ENCODE measurements around the gene SLC23A2.
A peak's percentile ranks its signal among the peaks of the same experiment; 100 is the strongest.

Gene SLC23A2

DNA sequence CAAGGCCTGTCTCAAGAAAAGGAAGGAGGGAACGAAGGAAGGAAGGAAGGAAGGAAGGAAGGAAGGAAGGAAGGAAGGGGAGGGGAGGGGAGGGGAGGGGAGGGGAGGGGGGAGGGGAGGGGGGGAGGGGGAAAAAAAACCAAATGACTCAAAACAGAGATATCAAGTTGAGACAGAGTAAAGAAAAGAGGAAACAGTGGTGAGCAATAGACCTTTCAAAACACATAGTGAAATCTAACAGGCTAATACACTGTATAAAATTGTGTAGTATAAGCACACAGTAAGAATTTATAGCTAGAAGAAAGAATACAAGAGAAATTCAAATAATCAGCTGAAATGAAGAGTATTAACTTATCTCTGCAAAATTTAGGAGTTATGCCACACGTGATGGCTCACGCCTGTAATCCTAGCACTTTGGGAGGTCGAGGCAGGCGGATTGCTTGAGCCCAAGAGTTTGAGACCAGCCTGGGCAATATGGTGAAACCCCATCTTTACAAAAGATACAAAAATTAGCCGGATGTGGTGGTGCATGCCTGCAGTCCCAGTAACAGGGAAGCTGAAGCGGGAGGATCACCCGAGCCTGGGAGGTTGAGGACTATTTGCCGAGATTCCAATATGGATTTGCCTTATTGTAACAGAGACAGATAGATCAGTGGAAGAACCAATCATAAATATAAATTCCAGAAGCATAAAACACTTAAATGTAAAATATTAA, 156.4 kb downstream of the SLC23A2 start:
- no peak for DNase-seq (ENCODE audit: low read depth)

DNA sequence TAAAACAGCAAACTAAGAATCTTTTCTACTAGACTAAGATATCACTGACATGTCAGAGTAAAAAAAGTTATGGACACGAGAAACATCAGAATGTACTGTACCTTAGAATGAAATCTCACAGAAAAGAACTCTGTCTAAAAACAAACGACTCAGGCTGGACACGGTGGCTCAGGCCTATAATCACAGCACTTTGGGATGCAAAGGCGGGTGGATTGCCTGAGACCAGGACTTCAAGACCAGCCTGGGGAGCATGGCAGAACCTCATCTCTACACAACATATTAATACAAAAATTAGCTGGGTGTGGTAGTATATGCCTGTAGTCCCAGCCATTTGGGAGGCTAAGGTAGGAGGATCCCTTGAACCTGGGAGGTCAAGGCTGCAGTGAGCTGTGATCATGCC, 157.0 kb downstream of the SLC23A2 start:
- no peak for DNase-seq (ENCODE audit: low read depth)

DNA sequence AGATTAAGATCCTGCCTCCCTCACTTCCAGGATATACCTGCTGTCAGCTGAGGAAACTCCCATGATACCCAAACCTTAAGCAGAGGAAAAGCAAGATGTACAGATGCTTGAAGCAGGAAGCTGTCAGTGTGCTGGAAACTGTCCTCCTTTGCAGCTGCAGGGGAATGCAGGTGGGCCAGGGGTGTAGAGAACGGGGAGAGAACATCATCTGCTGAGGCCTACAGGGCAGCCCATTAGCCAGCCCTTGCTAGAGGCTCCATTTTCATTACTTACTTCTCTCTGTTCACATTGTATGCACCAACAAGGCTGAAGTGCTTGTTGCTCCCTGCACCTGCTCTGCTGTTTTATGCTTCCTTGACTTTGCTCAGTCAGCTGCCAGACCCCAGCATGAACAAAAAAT, 160.5 kb downstream of the SLC23A2 start:
- no peak for DNase-seq (ENCODE audit: low read depth)

DNA sequence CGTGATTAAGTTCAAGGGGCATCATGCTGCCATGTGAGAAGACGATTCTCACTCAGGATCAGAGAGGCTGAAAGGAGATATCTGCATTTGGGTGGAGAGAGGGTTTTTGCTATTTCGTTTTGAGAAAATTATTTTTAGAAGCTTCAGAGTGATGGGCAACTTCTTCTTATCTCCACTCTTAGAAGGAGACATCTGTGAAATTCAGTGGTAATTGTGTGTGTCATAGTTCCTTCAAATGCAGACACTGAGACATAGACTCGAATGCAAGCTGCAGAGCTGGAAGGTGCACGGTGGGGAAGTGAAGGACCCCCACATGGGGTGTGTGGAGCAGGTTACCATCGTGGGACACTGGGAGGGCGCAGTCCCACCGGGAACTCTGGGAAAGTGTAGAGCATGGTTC, 162.8 kb downstream of the SLC23A2 start:
- no peak for DNase-seq (ENCODE audit: low read depth)

GRCh38 chr20:4837760-4838159, 163.6 kb downstream of the SLC23A2 start:
- no peak for DNase-seq (ENCODE audit: low read depth)

- no peak for DNase-seq (ENCODE audit: low read depth)
Measured at GRCh38 chr20:4836935-4837334, 164.4 kb downstream of the SLC23A2 start.

GRCh38 chr20:4836473-4836872, 164.8 kb downstream of the SLC23A2 start:
- no peak for DNase-seq (ENCODE audit: low read depth)

- no peak for DNase-seq (ENCODE audit: low read depth)
Measured at GRCh38 chr20:4835244-4836177, 165.8 kb downstream of the SLC23A2 start.

- DNase-seq (ENCODE audit: low read depth): no peak
Measured at GRCh38 chr20:4833074-4833728, 168.1 kb downstream of the SLC23A2 start.

DNA sequence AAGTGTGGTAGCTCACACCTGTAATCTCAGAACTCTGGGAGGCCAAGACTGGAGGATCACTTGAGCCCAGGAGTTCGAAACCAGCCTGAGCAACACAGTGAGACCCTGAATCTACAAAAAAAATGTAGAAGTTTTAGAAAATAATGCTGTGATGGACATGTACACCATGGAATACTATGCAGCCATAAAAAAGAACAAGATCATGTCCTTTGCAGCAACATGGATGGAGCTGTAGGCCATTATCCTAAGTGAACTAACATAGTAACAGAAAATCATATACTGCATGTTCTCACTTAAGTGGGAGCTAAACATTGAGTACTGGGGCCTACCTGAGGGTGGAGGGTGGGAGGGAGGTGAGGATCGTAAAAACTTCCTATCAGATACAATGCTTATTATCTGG, 168.8 kb downstream of the SLC23A2 start:
- no peak for DNase-seq (ENCODE audit: low read depth)

DNA sequence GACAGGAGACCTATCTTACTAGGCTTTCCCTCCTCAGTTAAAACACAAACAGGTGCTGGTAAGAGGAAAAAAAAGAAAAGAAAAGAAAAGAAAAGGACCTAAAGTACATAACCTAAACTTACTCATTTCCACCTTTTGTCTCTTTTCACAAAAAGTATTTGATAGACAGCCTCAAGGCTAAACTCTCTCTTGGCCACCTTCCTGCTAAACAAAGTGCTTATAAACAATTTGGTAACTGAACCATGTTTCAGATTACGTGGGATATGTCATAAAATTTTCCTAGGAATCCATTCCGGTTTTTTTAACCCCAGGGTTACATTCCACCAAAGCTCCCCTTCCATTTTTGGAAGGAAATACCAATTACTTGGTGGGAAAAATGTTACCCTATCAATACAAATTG, 170.6 kb downstream of the SLC23A2 start:
- peak; percentile 18 for DNase-seq (ENCODE audit: low read depth)

- DNase-seq (ENCODE audit: low read depth): no peak
Measured at GRCh38 chr20:4830259-4830658, 171.1 kb downstream of the SLC23A2 start.

- no peak for DNase-seq (ENCODE audit: low read depth)
Measured at GRCh38 chr20:4829514-4830215, 171.6 kb downstream of the SLC23A2 start.

GRCh38 chr20:4828830-4829513, 172.3 kb downstream of the SLC23A2 start:
- DNase-seq (ENCODE audit: low read depth): no peak

GRCh38 chr20:4821590-4821989, 179.7 kb downstream of the SLC23A2 start:
- DNase-seq (ENCODE audit: low read depth): no peak

- peak; percentile 85 for DNase-seq (ENCODE audit: low read depth)
Measured at GRCh38 chr20:4820806-4821518, 180.3 kb downstream of the SLC23A2 start.

DNA sequence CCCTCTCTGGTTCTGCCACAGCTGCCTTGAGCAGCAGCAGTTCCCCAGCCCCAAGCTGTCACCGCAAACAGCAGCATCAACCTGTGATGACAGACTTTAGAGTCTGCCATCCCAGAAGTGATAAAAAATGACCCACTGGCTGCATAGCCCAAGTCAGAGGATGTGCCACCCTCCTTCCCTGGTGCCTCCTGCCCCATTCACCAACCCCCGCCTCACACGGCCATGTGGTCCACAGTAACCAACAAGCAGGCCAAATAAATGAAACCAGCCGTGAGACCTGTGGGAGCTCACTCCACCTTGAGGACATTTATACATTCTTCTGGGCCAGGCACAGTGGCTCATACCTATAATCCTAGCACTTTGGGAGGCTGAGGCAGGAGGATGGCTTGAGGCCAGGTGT, 181.4 kb downstream of the SLC23A2 start:
- no peak for DNase-seq (ENCODE audit: low read depth)

- peak; percentile 22 for DNase-seq (ENCODE audit: low read depth)
Measured at GRCh38 chr20:4817230-4817671, 184.1 kb downstream of the SLC23A2 start.

GRCh38 chr20:4815628-4816027, 185.7 kb downstream of the SLC23A2 start:
- no peak for DNase-seq (ENCODE audit: low read depth)

DNA sequence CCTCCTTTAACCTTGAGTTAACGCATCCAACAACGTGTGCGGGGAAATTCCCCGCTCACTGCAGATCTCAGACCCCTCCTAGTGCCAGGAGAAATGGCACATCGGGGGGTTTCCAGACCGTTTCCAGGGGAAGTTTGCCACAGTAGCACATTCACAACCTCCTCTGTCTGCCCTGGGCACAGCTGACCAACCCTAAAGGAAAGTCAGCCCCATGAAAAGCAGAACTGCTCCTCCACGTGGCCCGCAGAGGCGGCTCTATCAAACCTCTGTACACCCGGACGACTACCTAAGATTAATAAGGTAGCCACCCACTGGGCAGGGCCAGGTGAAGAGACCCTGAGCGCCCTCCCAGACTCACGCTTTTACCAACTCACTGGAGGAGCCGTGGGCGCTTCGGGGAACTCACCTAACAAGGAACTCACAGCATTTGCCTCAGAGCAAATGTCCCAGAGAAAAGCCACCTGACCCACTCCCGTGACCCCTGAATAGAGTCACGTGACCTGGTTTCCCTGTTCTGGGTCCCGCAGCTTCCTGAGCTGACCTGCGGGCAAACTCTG, 186.5 kb downstream of the SLC23A2 start:
- no peak for DNase-seq (ENCODE audit: low read depth)

Measured in EH (cell line).